Stimulated activated CD8-positive, alpha-beta memory T cell treated with anti-CD3 and anti-CD28 coated beads, Interleukin-12 subunit alpha, Interleukin-12 subunit beta, amount 100 ng/mL, for 4 hours (primary cell): Measurements from ENCODE around the gene COX17.

Source experiments
- DNase-seq: peaks from one replicate; pipeline ENCODE4 v3.0.0-alpha.2; 2020; ENCODE audit warnings: low read depth

COX17 gene

GRCh38 chr3:119643528-119643927 is 33.7 kb downstream of the COX17 start:
- no peak for DNase-seq

GRCh38 chr3:119642746-119643473 is 34.3 kb downstream of the COX17 start:
- DNase-seq, result no peak

GRCh38 chr3:119641416-119641815 is 35.8 kb downstream of the COX17 start:
- DNase-seq, result no peak

- DNase-seq, result no peak
Measured at GRCh38 chr3:119639494-119640350, 37.5 kb downstream of the COX17 start.

GRCh38 chr3:119637679-119638477 is 39.3 kb downstream of the COX17 start:
- no peak for DNase-seq

GRCh38 chr3:119636891-119637611 is 40.2 kb downstream of the COX17 start:
- DNase-seq, result no peak

- DNase-seq, result no peak
Measured at GRCh38 chr3:119636249-119636648, 41.0 kb downstream of the COX17 start.

GRCh38 chr3:119635719-119636118 is 41.5 kb downstream of the COX17 start:
- no peak for DNase-seq

- no peak for DNase-seq
Measured at GRCh38 chr3:119632829-119633228, 44.4 kb downstream of the COX17 start.

GRCh38 chr3:119632216-119632615 is 45.0 kb downstream of the COX17 start:
- DNase-seq, result no peak

- DNase-seq, result no peak
Measured at GRCh38 chr3:119631516-119631915, 45.7 kb downstream of the COX17 start.

GRCh38 chr3:119630880-119631329 is 46.3 kb downstream of the COX17 start:
- no peak for DNase-seq

GRCh38 chr3:119630128-119630879 is 46.9 kb downstream of the COX17 start:
- no peak for DNase-seq

GRCh38 chr3:119628816-119629445 is 48.3 kb downstream of the COX17 start:
- DNase-seq, result no peak

- DNase-seq, result no peak
Measured at GRCh38 chr3:119628390-119628789, 48.8 kb downstream of the COX17 start.

GRCh38 chr3:119627461-119627860 is 49.7 kb downstream of the COX17 start:
- no peak for DNase-seq

GRCh38 chr3:119626196-119626595 is 51.0 kb downstream of the COX17 start:
- DNase-seq, result no peak

GRCh38 chr3:119625451-119626153 is 51.6 kb downstream of the COX17 start:
- no peak for DNase-seq

GRCh38 chr3:119624002-119624720 is 53.0 kb downstream of the COX17 start:
- DNase-seq, result no peak
